Body of pancreas (tissue), 4 donors: Measurements from ENCODE around the gene CENPL. TPM values are rescaled to one million over a fixed set of nuclear protein-coding genes. Genes with fewer than 3 reads are reported as not detected.
"Not testable (repeated sequence)": the region's sequence is repeated elsewhere in the genome, so short reads cannot be mapped to it uniquely, and the experiment has no call there.

Experiments used
- ATAC-seq: fragments of 150-250 bp; one replicate; pipeline ENCODE4 v1.9.1; 2016
- DNase-seq, 4 donors: peaks; one replicate each; pipeline ENCODE4 v3.0.0-alpha.2; 2019
- H3K27ac ChIP-seq, 4 donors: fragments of 200-600 bp; sonication (generic); 1 replicate in 3 of 4; 2 replicates in 1 of 4; pipeline versions ENCODE4 v1.5.1 to v1.6.1; 2016 to 2019; ENCODE audit warnings: mild to moderate bottlenecking in 1 of 4, mixed read lengths in 1 of 4, moderate library complexity in 1 of 4
- H3K27me3 ChIP-seq, 2 donors: fragments of 200-600 bp; sonication (generic); one replicate each; pipeline ENCODE4 v1.6.0; 2016; ENCODE audit warnings: mild to moderate bottlenecking in 1 of 2
- H3K36me3 ChIP-seq, 2 donors: fragments of 200-600 bp; sonication (generic); replicated peaks in 1 of 2; 2 replicates each; pipeline ENCODE4 v1.5.1; 2016; ENCODE audit warnings: low read depth in 2 of 2; ENCODE audit not compliant: insufficient read depth in 1 of 2
- H3K4me1 ChIP-seq: fragments of 200-600 bp; sonication (generic); one replicate; pipeline ENCODE4 v1.6.0; 2016
- H3K4me3 ChIP-seq, 2 donors: fragments of 200-600 bp; sonication (generic); 1 replicate in 1 of 2; 2 replicates in 1 of 2; pipeline ENCODE4 v1.5.1; 2016 to 2019
- H3K9me3 ChIP-seq, 3 donors: fragments of 200-600 bp; sonication (generic); 1 replicate in 2 of 3; 2 replicates in 1 of 3; pipeline ENCODE4 v1.5.1; 2016
- CTCF ChIP-seq, 7 experiments: fragments of 450-650 bp in 4 of 7; fragments of 200-600 bp in 3 of 7; sonication (generic) in 3 of 7; IDR thresholded peaks; one replicate each; pipeline ENCODE4 v1.5.1; 2016 to 2019; ENCODE audit warnings: antibody characterized with exemption in 7 of 7
- POLR2A ChIP-seq, 3 donors: fragments of 450-650 bp; IDR thresholded peaks; one replicate each; pipeline ENCODE4 v1.6.1; 2016; ENCODE audit warnings: antibody characterized with exemption in 3 of 3, mild to moderate bottlenecking in 2 of 3
- WGBS, 2 donors: methylation state at CpG; one replicate each; pipeline ENCODE4 v1.1.5; 2017; 5-methylcytosine and 5-hydroxymethylcytosine counted together
- intact Hi-C: fragments of 100-400 bp; cut with DNase I; formaldehyde crosslinking; loops from one replicate; pipeline ENCODE4 v1.15.1; 2023
- total RNA-seq, 2 donors: library from RNA; depleted of rRNA; stranded (reverse); fragments of >200 nt; gene quantifications; one replicate each; pipeline ENCODE4 v1.1.0, GENCODE V29; 2016

CENPL gene
- total RNA-seq, 2 donors from 2014 or later, result 0.99 to 1.0 TPM

GRCh38 chr1:173818459-173818858 lies 6.2 kb downstream of the CENPL start:
- no peaks in the 10 kb centered on the region for H3K36me3 ChIP-seq
- intact Hi-C loops, result no loop called here
- no peak for ATAC-seq
- H3K27me3 ChIP-seq, result no peaks in the 10 kb centered on the region
- DNase-seq, result no peak
- no peak overlapping the region for H3K27ac ChIP-seq
- H3K9me3 ChIP-seq, result no peaks in the 10 kb centered on the region
- H3K4me3 ChIP-seq, result no peak overlapping the region
- H3K4me1 ChIP-seq, result peaks cover 2% of the 10 kb centered on the region
- WGBS, 2 donors, result 71 to 75% methylated on average over 1 of the region's 1 CpG
- TF ChIP-seq CTCF (IDR thresholded peaks at IDR 0.05) (no peak), POLR2A (IDR thresholded peaks at IDR 0.05) (no peak)

- intact Hi-C loops, H3K4me1 ChIP-seq, ATAC-seq, H3K4me3 ChIP-seq, H3K27me3 ChIP-seq, H3K9me3 ChIP-seq, H3K27ac ChIP-seq, DNase-seq, H3K36me3 ChIP-seq: not testable (repeated sequence)
- WGBS, 2 donors, result 94 to 98% methylated on average over 5 of the region's 5 CpGs
These were observed 11.0 kb downstream of the CENPL start for GRCh38 chr1:173813654-173814053.

- H3K27ac ChIP-seq, result no peak overlapping the region
- no peaks in the 10 kb centered on the region for H3K27me3 ChIP-seq
- no peak overlapping the region for H3K4me3 ChIP-seq
- 72 to 77% methylated on average over 2 of the region's 2 CpGs for WGBS, 2 donors
- intact Hi-C loops, result no loop called here
- H3K9me3 ChIP-seq, result no peaks in the 10 kb centered on the region
- no peak for DNase-seq
- H3K36me3 ChIP-seq, result no peaks in the 10 kb centered on the region
- H3K4me1 ChIP-seq, result no peaks in the 10 kb centered on the region
- ATAC-seq, result no peak
- TF ChIP-seq POLR2A (IDR thresholded peaks at IDR 0.05), result no peak
These were observed 21.7 kb downstream of the CENPL start for GRCh38 chr1:173802961-173803360.

GRCh38 chr1:173799995-173800394 lies 24.7 kb downstream of the CENPL start:
- H3K4me1 ChIP-seq, H3K27me3 ChIP-seq, H3K4me3 ChIP-seq, H3K27ac ChIP-seq, ATAC-seq, DNase-seq, H3K36me3 ChIP-seq, H3K9me3 ChIP-seq, intact Hi-C loops: not testable (repeated sequence)
- WGBS, 2 donors, result 90 to 92% methylated on average over 1 of the region's 1 CpG

- TF ChIP-seq POLR2A (IDR thresholded peaks at IDR 0.05) (no peak), CTCF (IDR thresholded peaks at IDR 0.05) (no peak)
- H3K27me3 ChIP-seq, result no peaks in the 10 kb centered on the region
- H3K4me1 ChIP-seq, result no peaks in the 10 kb centered on the region
- no peak overlapping the region for H3K27ac ChIP-seq
- intact Hi-C loops, result no loop called here
- no peak for ATAC-seq
- H3K4me3 ChIP-seq, result no peak overlapping the region
- H3K9me3 ChIP-seq, result no peaks in the 10 kb centered on the region
- DNase-seq, result no peak
- no peaks in the 10 kb centered on the region for H3K36me3 ChIP-seq
These were observed 26.6 kb downstream of the CENPL start for GRCh38 chr1:173798078-173798477.

GRCh38 chr1:173789841-173790240 lies 34.8 kb downstream of the CENPL start:
- DNase-seq, result no peak
- no peaks in the 10 kb centered on the region for H3K9me3 ChIP-seq
- no peak overlapping the region for H3K27ac ChIP-seq
- TF ChIP-seq POLR2A (IDR thresholded peaks at IDR 0.05) (no peak), CTCF (IDR thresholded peaks at IDR 0.05) (no peak)
- H3K4me1 ChIP-seq, result no peaks in the 10 kb centered on the region
- H3K27me3 ChIP-seq, result no peaks in the 10 kb centered on the region
- intact Hi-C loops, result no loop called here
- WGBS, 2 donors, result 86 to 96% methylated on average over 2 of the region's 2 CpGs
- peaks cover 0 to 8% of the 10 kb centered on the region in 2 donors for H3K36me3 ChIP-seq
- no peak for ATAC-seq
- no peak overlapping the region for H3K4me3 ChIP-seq
